ENCODE measurements around the gene KLHL18.

DNA sequence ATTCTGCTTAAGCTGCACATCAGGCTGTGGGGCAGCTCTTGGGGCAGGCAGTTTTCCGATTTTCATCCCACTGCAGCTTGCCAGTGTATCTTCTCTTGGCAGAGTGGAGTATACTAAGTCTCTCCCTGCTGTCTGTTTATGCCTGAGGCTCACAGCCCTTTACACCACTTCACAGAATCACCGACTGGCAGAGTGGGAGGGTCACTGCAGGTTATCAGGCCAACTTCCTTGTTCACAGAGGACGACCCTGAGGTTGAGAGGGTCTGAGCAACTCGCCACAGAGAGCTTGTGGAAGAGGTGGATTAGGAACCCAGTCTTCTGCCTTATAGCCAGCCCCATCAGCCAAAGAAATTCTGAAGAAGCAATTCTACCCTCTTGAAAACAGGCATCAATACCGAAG, 31.1 kb upstream of the KLHL18 start:
- TF ChIP-seq, protein P1, sequence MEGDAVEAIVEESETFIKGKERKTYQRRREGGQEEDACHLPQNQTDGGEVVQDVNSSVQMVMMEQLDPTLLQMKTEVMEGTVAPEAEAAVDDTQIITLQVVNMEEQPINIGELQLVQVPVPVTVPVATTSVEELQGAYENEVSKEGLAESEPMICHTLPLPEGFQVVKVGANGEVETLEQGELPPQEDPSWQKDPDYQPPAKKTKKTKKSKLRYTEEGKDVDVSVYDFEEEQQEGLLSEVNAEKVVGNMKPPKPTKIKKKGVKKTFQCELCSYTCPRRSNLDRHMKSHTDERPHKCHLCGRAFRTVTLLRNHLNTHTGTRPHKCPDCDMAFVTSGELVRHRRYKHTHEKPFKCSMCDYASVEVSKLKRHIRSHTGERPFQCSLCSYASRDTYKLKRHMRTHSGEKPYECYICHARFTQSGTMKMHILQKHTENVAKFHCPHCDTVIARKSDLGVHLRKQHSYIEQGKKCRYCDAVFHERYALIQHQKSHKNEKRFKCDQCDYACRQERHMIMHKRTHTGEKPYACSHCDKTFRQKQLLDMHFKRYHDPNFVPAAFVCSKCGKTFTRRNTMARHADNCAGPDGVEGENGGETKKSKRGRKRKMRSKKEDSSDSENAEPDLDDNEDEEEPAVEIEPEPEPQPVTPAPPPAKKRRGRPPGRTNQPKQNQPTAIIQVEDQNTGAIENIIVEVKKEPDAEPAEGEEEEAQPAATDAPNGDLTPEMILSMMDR (optimal IDR thresholded peaks at IDR 0.05 in 1 of 3, IDR thresholded peaks at IDR 0.05 in 1 of 3, conservative IDR thresholded peaks at IDR 0.05 in 1 of 3; ENCODE audit: extremely low read depth in 1 of 3, insufficient read depth in 2 of 3, low read length in 3 of 3) = no peak
- no peak for TF ChIP-seq EZH2 (IDR thresholded peaks at IDR 0.05; ENCODE audit: low read length)
